Occipital lobe (tissue), 2 donors: ENCODE results near the gene GIPC1. TPM values are rescaled to one million over a fixed set of nuclear protein-coding genes. Genes with fewer than 3 reads are reported as not detected.
A peak's percentile ranks its signal among the peaks of the same experiment; 100 is the strongest.
"Not testable (repeated sequence)": the region's sequence is repeated elsewhere in the genome, so short reads cannot be mapped to it uniquely, and the experiment has no call there.

Experiments
- DNase-seq: peaks from one replicate; lab custom pipeline; 2025; lab: John Stamatoyannopoulos, UW
- total RNA-seq: library from RNA; depleted of rRNA; stranded (reverse); fragments of >200 nt; gene quantifications from one replicate; pipeline ENCODE4 v1.2.3, GENCODE V29; 2014

The GIPC1 gene
- total RNA-seq, 1 donor from 2014 or later, result 28.4 TPM

DNA sequence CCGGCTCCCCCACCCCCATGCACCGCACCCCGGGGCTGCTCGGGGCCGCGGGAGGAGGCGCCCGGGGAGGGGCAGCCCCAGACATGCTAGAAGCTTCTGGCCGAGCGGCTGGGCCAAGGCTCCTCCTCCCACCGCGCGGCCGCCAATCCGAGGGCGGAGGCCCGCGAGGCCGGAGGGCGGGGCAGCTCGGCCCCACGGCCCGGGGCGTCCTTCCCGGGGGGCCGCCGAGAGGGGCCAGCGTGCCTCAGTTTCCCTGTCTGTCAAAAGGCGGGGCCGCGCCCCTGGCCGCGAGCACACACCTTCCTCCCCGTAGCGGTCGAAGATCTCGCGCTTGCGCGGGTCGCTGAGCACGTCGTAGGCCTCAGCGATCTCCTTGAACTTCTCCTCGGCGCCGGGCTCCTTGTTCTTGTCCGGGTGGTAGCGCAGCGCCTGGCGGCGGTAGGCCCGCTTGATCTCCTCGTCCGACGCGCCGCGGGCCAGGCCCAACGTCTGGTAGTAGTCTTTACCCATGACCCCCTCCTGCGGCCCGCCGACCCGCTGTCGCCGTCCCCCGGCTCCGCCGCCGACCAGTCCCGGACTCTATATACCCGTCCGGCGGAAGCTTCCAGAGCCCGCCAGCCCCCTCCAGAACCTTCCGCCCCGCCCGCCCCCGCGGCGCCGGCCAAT is 22.0 kb upstream of the GIPC1 start, which contains the start of gene DNAJB1:
TSS of gene DNAJB1 (minus strand) at position 558 of the 666 bp plus-strand sequence. CDS start at position 510, 48 bp downstream.
- peak; percentile 76 for DNase-seq

- DNase-seq, result no peak
Observed at GRCh38 chr19:14517446-14517839, 21.5 kb upstream of the GIPC1 start.

GRCh38 chr19:14516746-14517438 is 21.0 kb upstream of the GIPC1 start:
- DNase-seq, result no peak

GRCh38 chr19:14516048-14516534 is 20.2 kb upstream of the GIPC1 start:
- no peak for DNase-seq

DNA sequence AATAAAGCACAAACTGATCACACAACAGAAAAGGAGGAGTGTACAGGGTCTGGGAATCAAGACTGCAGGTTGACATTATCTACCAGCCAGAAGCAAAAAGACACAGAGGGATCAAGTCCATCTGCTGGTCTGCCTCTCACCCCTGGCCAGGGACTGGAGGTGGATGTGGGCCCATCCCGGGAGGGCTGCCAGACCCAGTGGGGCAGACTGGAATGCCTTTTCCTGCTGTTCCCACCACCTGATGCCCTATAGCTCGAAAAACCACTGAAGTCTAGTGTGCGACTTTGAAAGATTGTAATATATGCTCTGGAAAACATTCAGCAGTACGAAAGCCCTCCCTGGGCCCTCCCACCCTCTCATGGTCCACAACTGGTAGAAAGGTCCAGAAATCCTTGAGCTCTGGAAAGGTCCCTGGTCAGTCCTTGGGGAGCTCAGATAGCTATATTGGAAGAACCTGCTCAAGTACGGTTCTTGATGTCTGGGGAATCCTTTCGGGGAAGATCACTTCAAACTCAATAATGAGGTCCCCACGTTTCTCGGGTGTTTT is 19.6 kb upstream of the GIPC1 start:
- no peak for DNase-seq

- DNase-seq, result no peak
Observed at GRCh38 chr19:14514215-14514863, 18.4 kb upstream of the GIPC1 start.

- DNase-seq, result no peak
Observed at GRCh38 chr19:14512406-14512961, 16.6 kb upstream of the GIPC1 start.

GRCh38 chr19:14511229-14511593 is 15.3 kb upstream of the GIPC1 start:
- no peak for DNase-seq

DNA sequence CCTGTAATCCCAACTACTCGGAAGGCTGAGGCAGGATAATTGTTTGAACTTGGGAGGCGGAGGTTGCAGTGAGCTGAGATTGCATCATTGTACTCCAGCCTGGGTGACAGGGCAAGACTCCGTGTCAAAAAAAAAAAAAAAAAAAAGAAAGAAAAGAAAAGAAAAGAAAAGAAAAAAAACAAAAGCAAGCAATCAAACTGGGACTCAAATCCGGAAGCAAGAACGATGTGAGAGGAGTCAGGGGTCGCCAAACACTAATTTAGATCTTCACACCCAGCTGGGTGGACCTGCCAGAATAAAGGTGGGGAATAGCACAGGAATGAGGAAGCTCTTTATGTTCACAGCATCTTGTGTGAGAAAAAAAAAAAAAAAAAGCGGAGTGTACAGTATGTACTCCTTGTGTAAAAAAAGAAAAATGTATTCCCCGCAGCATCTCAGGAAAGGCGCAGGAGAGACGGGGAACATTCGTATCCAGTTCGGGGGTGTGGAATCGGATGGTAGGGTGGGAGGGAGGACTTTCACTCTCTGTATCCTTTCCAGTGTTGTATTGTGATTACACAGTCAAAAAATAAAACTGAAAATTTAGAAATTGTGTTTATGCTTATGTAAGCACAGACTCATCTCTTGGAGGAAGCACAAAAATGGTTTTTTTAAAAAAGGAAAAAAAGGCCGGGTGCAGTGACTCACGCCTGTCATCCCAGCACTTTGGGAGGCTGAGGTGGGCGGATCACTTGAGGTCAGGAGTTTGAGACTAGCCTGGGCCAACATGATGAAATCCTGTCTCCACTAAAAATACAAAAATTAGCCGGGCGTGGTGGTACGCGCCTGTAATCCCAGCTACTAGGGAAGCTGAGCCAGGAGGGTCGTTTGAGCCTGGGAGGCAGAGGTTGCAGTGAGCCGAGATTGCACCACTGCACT is 14.6 kb upstream of the GIPC1 start:
- peak; percentile 69 for DNase-seq

DNA sequence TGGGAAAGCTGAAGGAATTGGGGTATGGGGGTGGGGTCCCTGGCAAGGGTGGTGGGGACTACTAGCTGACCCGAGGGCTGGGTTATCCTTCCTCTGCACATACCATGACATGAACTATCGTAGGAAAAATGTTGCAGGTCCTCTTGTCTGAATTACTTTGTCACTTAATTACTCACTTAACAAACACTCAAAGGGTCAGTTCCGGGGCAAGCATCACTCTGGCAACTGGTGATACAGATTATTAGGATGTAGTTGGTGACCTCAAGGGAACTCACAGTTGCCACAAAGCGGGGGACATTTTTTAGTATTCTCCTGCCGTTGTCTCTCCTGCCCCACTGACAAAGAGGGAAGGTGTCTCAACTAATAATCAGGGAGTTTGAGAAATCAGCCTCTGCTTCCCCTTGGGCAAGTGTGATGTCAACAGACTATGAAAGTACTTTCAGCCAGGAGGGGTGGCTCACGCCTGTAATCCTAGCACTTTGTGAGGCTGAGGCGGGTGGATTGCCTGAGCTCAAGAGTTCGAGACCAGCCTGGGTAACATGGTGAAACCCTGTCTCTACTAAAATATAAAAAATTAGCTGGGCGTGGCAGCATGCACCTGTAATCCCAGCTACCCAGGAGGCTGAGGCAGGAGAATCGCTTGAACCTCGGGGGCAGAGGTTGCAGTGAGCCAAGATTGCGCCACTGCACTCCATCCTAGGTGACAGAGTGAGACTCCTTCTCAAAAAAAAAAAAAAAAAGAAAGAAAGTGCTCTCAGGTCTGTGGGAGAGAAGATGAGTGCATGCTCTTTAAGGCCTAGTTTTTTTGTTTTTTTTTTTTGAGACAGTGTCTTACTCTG is 12.0 kb upstream of the GIPC1 start:
- DNase-seq, result no peak

GRCh38 chr19:14505488-14506239 is 9.7 kb upstream of the GIPC1 start:
- DNase-seq, result no peak

GRCh38 chr19:14504575-14504974 is 8.6 kb upstream of the GIPC1 start:
- not testable (repeated sequence) for DNase-seq

DNA sequence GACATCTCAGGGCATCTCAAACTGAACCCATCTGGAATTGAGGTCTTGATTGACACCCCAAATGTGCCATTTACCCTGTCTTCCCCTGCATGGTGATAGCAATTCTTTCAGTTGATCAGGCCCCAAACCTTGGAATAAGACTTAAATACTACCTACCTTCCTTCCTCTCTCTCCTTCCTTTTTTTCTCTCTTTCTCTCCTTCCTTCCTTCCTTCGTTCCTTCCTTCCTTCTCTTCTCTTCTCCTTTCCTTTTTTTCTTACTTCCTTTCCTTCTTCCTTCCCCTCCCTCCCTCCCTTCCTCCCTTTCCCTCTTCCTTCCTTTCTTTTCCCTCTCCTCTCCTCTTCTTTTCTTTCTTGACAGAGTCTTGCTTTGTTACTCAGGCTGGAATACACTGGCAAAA is 7.4 kb upstream of the GIPC1 start:
- no peak for DNase-seq

DNA sequence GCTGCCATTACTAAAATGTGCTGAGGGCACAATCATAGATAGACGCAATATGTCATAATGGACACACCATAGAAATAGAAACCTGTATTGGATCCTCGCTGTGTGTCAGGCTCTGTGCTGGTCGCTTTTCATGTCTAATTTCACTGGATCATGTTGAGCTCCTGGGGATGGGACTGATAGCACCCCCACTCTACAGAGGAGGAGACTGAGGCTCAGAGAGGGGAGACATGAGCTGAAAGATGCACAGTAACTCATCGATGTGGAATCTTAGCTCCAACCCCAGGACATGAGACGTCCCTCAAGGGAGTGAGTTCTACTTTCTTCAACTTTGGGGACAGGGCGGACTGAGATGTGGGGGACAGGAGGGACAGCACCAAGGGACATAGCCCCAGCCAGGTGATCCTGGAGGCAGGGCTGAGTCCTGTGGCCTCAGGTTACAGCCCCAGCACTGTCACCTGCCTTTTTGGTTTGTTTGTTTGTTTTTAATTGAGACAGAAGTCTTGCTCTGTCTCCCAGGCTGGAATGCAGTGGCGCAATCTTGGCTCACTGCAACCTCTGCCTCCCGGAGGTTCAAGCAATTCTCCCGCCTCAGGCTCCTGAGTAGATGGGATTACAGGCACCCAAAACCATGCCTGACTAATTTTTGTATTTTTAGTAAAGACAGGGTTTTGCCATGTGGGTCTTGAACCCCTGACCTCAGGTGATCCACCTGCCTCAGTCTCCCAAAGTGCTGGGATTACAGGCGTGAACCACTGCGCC is 6.6 kb upstream of the GIPC1 start:
- DNase-seq, result no peak

DNA sequence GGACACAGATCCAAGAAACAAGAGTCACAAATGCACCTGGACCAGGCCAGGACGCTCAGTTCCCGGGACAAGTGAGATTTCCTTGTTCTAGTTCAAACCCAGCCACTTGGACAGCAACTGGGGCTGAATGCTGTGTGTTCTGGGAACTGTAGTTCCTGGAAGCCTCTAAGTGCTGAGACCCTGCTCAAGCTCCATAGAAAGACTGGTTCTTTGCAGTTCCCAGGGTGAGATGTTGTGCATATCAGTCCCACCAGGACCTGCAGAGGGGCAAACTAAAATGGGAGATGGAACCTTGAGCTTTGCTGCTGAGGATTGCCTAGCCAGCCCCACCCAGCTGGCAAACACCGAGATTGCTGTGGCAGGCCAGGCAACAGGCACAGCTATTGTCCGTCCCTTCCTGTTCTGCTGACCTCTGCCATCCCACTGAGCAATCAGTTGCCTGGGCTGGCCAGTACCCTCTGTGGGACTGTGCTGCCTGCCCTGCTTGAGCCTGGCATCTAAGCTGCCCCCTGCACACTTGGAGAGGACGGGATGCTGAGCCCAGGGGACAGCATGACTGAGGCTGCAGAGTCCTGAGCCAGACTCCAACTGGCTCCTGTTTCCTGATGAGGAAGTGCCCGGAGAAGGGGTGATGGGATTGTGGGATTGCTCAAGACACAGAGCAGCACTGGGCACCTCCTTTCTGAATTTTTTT is 1.4 kb upstream of the GIPC1 start:
- DNase-seq, result peak; percentile 25

- DNase-seq, result no peak
Observed at GRCh38 chr19:14496834-14497227, 904 bp upstream of the GIPC1 start.

- DNase-seq, result no peak
Observed at GRCh38 chr19:14495672-14496028, 277 bp downstream of the GIPC1 start.
